HG03460 (cell line): Measurements from ENCODE around the gene FOXO6.

Source experiments
- ATAC-seq: cut with Tn5 transposase; IDR thresholded peaks from one replicate; pipeline ENCODE4 v1.9.1; 2021; ENCODE audit not compliant: unreplicated experiment

Gene FOXO6

GRCh38 chr1:41360786-41361494, at the start of gene FOXO6:
Gene FOXO6, plus strand, starts transcription at chr1:41361434.
- peak; percentile 91 for ATAC-seq

DNA sequence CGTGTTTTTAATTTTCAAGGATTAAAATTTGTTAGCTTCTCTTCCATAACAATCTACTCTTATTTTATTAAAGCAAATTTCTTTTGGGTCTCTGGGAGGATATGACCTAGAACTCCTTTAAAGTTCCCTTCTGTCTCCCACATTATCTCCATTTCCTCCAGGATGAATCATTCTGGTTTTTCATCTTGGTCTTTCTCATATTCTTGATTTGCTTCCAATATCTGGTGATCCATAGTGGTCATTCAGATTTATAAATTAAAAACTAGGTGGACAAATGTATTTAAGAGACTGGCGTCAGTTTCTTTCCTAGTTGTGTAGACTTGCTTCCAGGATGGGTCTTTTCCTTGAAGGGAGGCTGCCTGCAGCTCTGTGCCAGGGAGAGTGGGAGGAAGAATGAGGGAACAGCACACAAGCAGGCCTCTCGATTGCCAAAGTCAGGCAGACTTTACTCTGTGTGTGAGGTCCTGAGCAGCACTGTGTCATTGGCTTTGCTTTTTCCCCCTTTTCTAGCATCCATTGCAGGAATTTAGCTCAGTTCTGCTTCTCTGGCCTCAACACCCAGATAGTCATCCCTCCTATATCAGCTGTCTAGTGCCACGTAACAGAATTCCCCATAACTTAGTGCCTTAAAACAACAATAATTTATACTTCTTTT, 48.1 kb upstream of the FOXO6 start:
- ATAC-seq: no peak

GRCh38 chr1:41313661-41314131, 47.5 kb upstream of the FOXO6 start:
- no peak for ATAC-seq

DNA sequence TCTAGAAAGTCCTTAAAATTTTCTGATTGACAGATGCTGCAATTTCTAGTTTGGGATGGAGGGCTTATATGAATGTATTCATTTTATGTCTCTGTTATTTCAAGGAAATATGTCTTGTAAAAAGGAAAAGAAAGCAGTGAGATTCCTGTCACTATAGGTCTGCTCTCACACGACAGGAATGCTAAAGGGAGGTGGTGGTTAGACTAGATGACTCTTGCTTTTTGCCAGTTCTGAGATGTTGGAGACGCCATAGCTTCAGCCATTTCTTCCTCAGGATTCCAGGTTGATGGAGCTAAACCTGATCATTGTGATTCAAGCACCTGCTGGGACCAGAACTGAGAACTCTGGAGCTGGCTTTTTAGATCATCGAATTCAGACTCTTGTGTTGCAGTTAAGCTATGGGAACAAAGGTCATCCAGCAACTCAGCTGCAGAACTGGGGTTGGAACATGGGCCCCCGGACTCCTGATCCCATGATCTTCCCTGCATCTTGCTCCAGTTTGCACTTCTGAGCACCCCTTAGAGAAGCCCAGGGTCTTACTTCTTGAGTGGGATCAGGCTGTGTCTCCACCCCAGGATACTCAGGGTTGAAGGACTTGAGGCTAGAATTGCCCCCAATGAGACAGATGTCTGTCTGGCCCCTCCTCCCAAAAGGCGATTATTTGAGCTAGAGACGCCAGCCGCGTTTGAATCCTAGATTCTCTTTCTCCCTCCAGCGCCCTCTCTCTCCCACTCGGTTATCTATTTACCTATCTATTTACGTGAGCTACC, 46.7 kb upstream of the FOXO6 start:
- no peak for ATAC-seq

GRCh38 chr1:41315146-41315822, 46.0 kb upstream of the FOXO6 start:
- no peak for ATAC-seq

GRCh38 chr1:41315871-41316270, 45.4 kb upstream of the FOXO6 start:
- no peak for ATAC-seq

GRCh38 chr1:41317361-41317760, 43.9 kb upstream of the FOXO6 start:
- ATAC-seq: no peak

DNA sequence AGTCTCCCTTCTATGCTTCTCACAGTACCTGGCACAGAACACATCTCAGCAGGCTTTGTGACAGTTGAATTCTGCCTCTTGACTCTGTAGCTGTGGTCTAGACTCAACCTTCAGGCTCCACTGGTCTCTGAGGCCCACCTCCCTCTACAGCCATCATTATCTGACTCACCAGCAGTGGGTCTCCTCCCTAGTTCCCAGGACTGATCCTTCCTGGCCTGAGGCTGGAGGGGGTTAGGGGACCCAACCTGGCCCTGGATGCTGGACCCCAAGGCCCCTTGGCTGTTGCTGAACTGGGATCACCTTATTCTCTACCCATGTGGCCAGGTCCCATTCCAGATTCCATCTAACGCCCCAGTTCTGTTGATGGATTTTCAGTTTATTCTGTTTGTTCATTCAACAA, 43.1 kb upstream of the FOXO6 start:
- no peak for ATAC-seq

- no peak for ATAC-seq
Measured at GRCh38 chr1:41319106-41319755, 42.0 kb upstream of the FOXO6 start.

GRCh38 chr1:41319807-41320711, 41.2 kb upstream of the FOXO6 start:
- no peak for ATAC-seq

DNA sequence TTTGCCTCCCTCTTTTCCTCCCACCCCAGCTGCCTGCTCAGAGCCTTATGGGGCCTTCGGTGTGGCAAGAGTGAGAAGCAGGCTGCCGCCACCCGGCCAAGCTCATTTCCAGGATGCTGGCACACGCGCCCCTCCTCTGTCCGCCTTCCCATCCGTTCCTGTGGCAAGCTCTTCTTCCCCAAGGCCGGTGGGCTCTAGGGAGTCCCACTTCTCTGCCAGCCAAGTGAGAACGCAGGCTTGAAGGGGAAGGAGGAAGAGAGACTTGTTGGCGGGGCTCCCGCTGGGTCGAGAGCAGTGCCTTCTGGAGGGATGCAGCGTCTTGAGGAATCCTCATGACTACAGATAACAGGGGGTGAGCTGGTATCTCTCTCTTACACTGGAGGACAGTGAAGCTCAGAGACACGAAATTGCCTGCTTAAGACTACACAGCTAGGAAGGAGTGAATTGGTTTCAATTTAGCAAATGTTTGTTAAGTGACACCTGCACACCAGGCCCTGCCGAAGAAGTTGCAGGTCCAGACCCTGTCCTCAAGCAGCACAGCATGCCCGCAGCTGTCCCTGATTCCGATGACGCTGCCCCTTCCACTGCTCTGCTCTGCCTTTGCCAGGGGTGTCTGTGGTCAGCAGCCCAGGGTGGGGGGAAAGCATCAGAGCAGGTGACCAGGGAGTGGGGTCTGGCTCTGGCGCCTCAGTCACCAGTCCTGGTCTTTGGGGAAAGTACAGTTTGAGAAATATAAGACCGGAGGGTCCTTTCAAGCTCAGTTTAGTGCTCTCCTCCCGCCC, 40.1 kb upstream of the FOXO6 start:
- no peak for ATAC-seq

GRCh38 chr1:41322101-41322661, 39.1 kb upstream of the FOXO6 start:
- ATAC-seq: no peak

DNA sequence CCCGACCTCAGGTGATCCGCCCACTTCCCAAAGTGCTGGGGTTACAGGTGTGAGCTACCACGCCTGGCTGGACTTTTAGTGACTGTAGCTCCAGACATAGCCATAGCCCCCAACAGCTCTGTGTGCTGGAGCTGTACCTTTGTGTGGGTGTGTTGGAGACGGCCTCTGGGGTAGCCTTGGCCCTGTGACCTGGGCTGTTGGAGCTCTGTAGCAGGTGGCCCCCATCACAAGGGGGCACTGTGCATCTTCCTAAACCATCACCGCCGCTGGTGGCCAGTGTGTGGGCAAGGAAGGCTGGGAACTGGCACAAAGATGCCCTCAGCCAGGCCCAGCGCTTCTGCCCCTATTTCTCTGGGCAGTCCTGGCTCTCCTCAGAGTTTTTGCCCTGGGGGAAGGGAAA, 38.4 kb upstream of the FOXO6 start:
- ATAC-seq: no peak

DNA sequence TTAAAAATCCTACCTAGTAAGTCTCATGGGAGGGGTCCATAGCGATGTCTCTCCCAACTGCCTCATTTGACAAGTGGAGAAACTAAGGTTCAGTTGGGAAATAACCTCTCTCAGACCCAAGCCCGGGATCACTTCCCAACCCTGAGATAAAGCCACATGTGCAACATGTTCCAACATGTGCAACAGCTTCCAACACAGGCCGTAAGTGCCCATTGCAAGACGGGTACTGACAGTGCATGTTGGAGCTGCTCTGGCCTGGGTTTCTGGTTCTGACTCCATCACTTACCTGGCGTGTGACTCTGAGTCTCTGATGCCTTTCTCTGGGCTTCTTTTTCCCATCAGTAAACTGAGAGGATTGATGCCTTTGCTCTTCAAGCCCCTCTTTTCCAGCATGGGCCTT, 38.0 kb upstream of the FOXO6 start:
- ATAC-seq: no peak

- no peak for ATAC-seq
Measured at GRCh38 chr1:41325801-41326200, 35.4 kb upstream of the FOXO6 start.

DNA sequence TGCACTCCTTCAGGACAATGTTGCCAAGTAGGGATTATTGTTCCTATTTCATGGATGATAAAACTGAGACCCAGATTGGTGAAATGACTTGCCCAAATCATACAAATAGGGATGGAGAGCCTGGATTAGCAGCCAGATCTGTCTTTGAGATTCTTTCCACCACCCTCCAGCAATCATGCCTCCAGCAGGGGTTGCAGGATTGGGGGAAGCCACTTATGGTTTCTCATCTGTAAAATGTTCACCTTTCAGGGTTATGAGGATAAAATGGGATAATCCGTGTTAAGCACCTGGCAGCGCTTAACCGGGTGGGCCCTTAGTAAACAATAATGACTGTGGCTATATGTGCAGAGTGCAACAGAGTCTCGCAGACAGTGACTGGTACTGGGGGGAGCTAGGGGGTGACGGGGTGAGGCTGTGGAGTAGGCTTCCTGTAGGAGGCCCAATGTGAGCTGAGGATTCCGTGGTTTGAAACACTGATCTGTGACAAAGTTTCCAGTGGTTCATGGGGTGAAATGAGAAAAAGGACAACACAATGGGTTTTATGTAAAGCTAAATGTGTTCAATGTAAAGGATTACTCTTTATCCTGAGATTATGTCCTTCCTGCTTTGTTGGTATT, 33.7 kb upstream of the FOXO6 start:
- no peak for ATAC-seq

DNA sequence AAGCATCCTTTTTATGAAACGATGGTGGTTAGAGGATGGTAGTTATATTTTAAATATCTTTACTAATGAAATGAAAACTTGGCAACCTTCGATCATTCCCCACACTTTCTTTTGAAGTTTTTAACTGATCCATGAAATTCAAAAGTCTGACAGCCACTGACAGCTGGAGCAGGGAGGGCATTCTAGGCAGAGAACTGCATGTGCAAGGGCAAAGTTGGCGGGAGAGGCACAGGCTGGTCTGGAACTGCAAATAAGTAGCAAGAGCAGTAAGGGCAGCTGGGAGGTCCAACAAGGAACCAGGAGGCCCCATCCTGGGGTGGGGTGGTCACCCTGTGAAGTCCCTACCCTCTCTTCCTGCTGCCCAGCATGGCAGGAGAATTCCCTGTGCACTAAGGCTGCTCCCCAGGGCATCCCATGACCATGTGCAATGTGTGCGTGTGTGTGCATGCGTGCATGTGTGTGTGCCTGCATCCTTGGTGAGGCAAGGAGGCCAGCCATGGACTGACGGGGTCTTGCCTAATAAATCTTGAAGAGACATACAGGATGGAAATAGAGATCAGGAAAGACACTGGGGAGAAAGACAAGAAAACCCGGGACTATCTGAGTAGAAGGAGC, 33.1 kb upstream of the FOXO6 start:
- ATAC-seq: no peak
